DND-41 (cell line): Measurements from ENCODE around the gene DENND2A.

Source experiments
- EZH2 ChIP-seq: IDR thresholded peaks from 3 replicates; pipeline ENCODE4 v1.6.1; 2012; ENCODE audit warnings: borderline replicate concordance, low read depth, mild to moderate bottlenecking, moderate library complexity, low read length, inconsistent platforms; ENCODE audit not compliant: severe bottlenecking
- TF ChIP-seq, protein P1 (sequence below): IDR thresholded peaks from 2 replicates; pipeline ENCODE4 v1.5.1; 2012; ENCODE audit warnings: borderline replicate concordance, low read length, moderate library complexity, mild to moderate bottlenecking; ENCODE audit not compliant: poor library complexity, severe bottlenecking; ENCODE audit errors: extremely low read depth

DNA sequence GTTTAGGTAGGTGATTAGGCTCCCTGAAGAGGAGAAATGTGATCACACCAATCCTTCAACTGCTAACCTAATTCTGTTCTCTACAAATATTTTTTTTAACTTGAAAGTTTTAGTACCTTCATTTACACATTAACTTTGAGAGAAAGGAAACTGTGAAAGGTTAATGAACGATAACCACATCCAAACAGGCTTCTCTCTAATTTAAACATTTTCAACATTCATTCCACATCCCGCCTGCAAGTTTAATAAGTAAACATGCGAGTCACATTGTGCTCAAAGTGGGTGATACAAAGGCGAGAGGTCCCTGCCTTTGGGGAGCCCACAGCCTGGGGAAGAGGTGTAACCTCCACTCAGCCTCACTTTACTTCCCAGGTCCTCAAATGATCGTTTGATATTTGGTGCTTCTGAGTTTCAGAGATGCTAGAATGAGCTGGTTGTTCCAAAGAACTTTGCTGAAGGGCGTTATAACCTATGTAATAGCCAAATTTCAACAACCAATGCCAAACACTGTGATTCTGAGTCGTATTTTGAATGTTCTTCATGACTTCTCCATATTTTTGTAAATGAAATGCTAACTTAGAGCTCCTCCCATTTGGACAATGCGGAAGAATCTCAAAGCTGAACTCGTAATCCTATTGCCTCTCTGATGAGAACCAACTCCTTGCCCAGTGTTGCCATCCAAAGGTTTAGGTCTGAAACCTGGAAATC, 47.5 kb downstream of the DENND2A start:
- TF ChIP-seq, protein P1, sequence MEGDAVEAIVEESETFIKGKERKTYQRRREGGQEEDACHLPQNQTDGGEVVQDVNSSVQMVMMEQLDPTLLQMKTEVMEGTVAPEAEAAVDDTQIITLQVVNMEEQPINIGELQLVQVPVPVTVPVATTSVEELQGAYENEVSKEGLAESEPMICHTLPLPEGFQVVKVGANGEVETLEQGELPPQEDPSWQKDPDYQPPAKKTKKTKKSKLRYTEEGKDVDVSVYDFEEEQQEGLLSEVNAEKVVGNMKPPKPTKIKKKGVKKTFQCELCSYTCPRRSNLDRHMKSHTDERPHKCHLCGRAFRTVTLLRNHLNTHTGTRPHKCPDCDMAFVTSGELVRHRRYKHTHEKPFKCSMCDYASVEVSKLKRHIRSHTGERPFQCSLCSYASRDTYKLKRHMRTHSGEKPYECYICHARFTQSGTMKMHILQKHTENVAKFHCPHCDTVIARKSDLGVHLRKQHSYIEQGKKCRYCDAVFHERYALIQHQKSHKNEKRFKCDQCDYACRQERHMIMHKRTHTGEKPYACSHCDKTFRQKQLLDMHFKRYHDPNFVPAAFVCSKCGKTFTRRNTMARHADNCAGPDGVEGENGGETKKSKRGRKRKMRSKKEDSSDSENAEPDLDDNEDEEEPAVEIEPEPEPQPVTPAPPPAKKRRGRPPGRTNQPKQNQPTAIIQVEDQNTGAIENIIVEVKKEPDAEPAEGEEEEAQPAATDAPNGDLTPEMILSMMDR, result no peak
- no peak for TF ChIP-seq EZH2
